Neural crest cell (in vitro differentiated cells): ENCODE measurements around the gene TRPM3. TPM values are rescaled to one million over a fixed set of nuclear protein-coding genes. Genes with fewer than 3 reads are reported as not detected.
A peak's percentile ranks its signal among the peaks of the same experiment; 100 is the strongest.

Experiments used
- DNase-seq: peaks from one replicate; pipeline ENCODE4 v3.0.0; 2021; ENCODE audit warnings: low read depth, mixed read lengths, low spot score
- H3K27ac Mint-ChIP-seq: one replicate; pipeline ENCODE4 v1.8.0; 2021; ENCODE audit warnings: mild to moderate bottlenecking, mixed read lengths; ENCODE audit not compliant: unreplicated experiment
- H3K27me3 Mint-ChIP-seq: 2 replicates; pipeline ENCODE4 v1.8.0; 2021; ENCODE audit warnings: low read depth, mild to moderate bottlenecking, mixed read lengths
- H3K36me3 Mint-ChIP-seq: 2 replicates; pipeline ENCODE4 v1.8.0; 2021; ENCODE audit warnings: low read depth, mild to moderate bottlenecking, mixed read lengths
- H3K4me1 Mint-ChIP-seq: 2 replicates; pipeline ENCODE4 v1.8.0; 2021; ENCODE audit warnings: mixed read lengths
- H3K4me3 Mint-ChIP-seq: one replicate; pipeline ENCODE4 v1.8.0; 2021; ENCODE audit warnings: mild to moderate bottlenecking, mixed read lengths
- H3K9me3 Mint-ChIP-seq: 2 replicates; pipeline ENCODE4 v1.8.0; 2021; ENCODE audit warnings: mixed read lengths
- CTCF ChIP-seq: fragments of 200-600 bp; sonication (generic); conservative IDR thresholded peaks from 2 replicates; pipeline ENCODE4 v1.5.0; 2021; ENCODE audit warnings: antibody characterized with exemption, mild to moderate bottlenecking
- total RNA-seq: library from RNA; stranded (reverse); gene quantifications from 2 replicates; pipeline ENCODE4 v1.2.1, GENCODE V29; 2021

Gene TRPM3
- total RNA-seq, 1 donor from 2014 or later: 1.4 TPM

GRCh38 chr9:70517926-70518610 lies 603.4 kb downstream of the TRPM3 start:
- H3K4me1 Mint-ChIP-seq: no peaks in the 10 kb centered on the region
- H3K27me3 Mint-ChIP-seq: peaks cover 8% of the 10 kb centered on the region
- H3K9me3 Mint-ChIP-seq: no peaks in the 10 kb centered on the region
- H3K4me3 Mint-ChIP-seq: no peak overlapping the region
- DNase-seq: no peak
- H3K36me3 Mint-ChIP-seq: no peaks in the 10 kb centered on the region
- H3K27ac Mint-ChIP-seq: no peak overlapping the region
- TF ChIP-seq CTCF: no peak

GRCh38 chr9:70514273-70514672 lies 607.1 kb downstream of the TRPM3 start:
- Mint-ChIP-seq H3K27me3 (no peaks in the 10 kb centered on the region), H3K9me3 (no peaks in the 10 kb centered on the region), H3K36me3 (no peaks in the 10 kb centered on the region), H3K4me3 (no peak overlapping the region), H3K27ac (no peak overlapping the region), H3K4me1 (no peaks in the 10 kb centered on the region)
- TF ChIP-seq CTCF: no peak
- no peak for DNase-seq

- TF ChIP-seq CTCF: no peak
These were observed 609.6 kb downstream of the TRPM3 start for GRCh38 chr9:70511858-70512257.

GRCh38 chr9:70510157-70510770 lies 611.2 kb downstream of the TRPM3 start:
- H3K36me3 Mint-ChIP-seq: no peaks in the 10 kb centered on the region
- no peaks in the 10 kb centered on the region for H3K27me3 Mint-ChIP-seq
- DNase-seq: peak; percentile 22

More at GRCh38 chr9:70511858-70512257, 609.6 kb downstream of the TRPM3 start:
- Mint-ChIP-seq H3K4me1 (no peaks in the 10 kb centered on the region), H3K9me3 (no peaks in the 10 kb centered on the region), H3K36me3 (no peaks in the 10 kb centered on the region), H3K4me3 (no peak overlapping the region), H3K27me3 (no peaks in the 10 kb centered on the region), H3K27ac (no peak overlapping the region)
- no peak for DNase-seq

GRCh38 chr9:70506159-70506558 lies 615.3 kb downstream of the TRPM3 start:
- H3K36me3 Mint-ChIP-seq: no peaks in the 10 kb centered on the region
- no peak for DNase-seq
- no peak overlapping the region for H3K4me3 Mint-ChIP-seq
- H3K27ac Mint-ChIP-seq: no peak overlapping the region
- H3K27me3 Mint-ChIP-seq: no peaks in the 10 kb centered on the region
- no peak for TF ChIP-seq CTCF
- no peaks in the 10 kb centered on the region for H3K9me3 Mint-ChIP-seq
- no peaks in the 10 kb centered on the region for H3K4me1 Mint-ChIP-seq

More at GRCh38 chr9:70510157-70510770, 611.2 kb downstream of the TRPM3 start:
- H3K27ac Mint-ChIP-seq: no peak overlapping the region
- no peaks in the 10 kb centered on the region for H3K9me3 Mint-ChIP-seq
- TF ChIP-seq CTCF: peak; percentile 63
- no peak overlapping the region for H3K4me3 Mint-ChIP-seq
- no peaks in the 10 kb centered on the region for H3K4me1 Mint-ChIP-seq
